Thymus (tissue), 11 donors: ENCODE data around the gene CLDN7. TPM values are rescaled to one million over a fixed set of nuclear protein-coding genes. Genes with fewer than 3 reads are reported as not detected.

Experiments
- DNase-seq, 9 donors: peaks; one replicate each; pipeline ENCODE4 v3.0.0-alpha.2; 2013; ENCODE audit warnings: low spot score in 9 of 9, low read depth in 6 of 9, missing footprints in 1 of 9
- H3K27ac ChIP-seq, 2 donors: one replicate each; pipeline ENCODE4 v1.5.1; 2013; ENCODE audit warnings: control low read depth in 1 of 2, low read depth in 1 of 2, low read length in 1 of 2, mild to moderate bottlenecking in 1 of 2, moderate library complexity in 1 of 2
- H3K27me3 ChIP-seq, 2 donors: one replicate each; pipeline ENCODE4 v1.5.1; 2013; ENCODE audit warnings: low read length in 1 of 2; ENCODE audit not compliant: control insufficient read depth in 2 of 2, insufficient read depth in 1 of 2
- H3K36me3 ChIP-seq, 2 donors: one replicate each; pipeline ENCODE4 v1.5.1; 2013; ENCODE audit warnings: low read length in 1 of 2, mild to moderate bottlenecking in 1 of 2, moderate library complexity in 1 of 2; ENCODE audit not compliant: control insufficient read depth in 2 of 2, insufficient read depth in 2 of 2
- H3K4me1 ChIP-seq, 2 donors: one replicate each; pipeline ENCODE4 v1.5.1; 2013; ENCODE audit warnings: low read length in 2 of 2; ENCODE audit not compliant: control insufficient read depth in 2 of 2, insufficient read depth in 2 of 2
- H3K4me3 ChIP-seq, 2 donors: one replicate each; pipeline ENCODE4 v1.5.1; 2013; ENCODE audit warnings: low read length in 2 of 2, control low read depth in 1 of 2, mild to moderate bottlenecking in 1 of 2
- H3K9me3 ChIP-seq, 2 donors: one replicate each; pipeline ENCODE4 v1.5.1; 2013; ENCODE audit warnings: low read length in 1 of 2, mild to moderate bottlenecking in 1 of 2; ENCODE audit not compliant: control insufficient read depth in 2 of 2, insufficient read depth in 1 of 2
- WGBS: extraction: QIAGEN DNeasy Blood & Tissue Kit; methylation state at CpG from one replicate; pipeline ENCODE4 v1.1.7; 2013; 5-methylcytosine and 5-hydroxymethylcytosine counted together
- polyA plus RNA-seq: library from polyadenylated mRNA; stranded (reverse); fragments of 200-250 nt; gene quantifications from one replicate; pipeline ENCODE4 v1.2.3, GENCODE V29; 2013
- total RNA-seq: library from RNA; stranded (reverse); fragments of 120-200 nt; gene quantifications from one replicate; pipeline ENCODE4 v1.2.4, GENCODE V29; 2013
- donor health status: healthy.

CLDN7 gene
- total and polyA plus RNA-seq, 2 donors = 6.3 to 34.9 TPM

DNA sequence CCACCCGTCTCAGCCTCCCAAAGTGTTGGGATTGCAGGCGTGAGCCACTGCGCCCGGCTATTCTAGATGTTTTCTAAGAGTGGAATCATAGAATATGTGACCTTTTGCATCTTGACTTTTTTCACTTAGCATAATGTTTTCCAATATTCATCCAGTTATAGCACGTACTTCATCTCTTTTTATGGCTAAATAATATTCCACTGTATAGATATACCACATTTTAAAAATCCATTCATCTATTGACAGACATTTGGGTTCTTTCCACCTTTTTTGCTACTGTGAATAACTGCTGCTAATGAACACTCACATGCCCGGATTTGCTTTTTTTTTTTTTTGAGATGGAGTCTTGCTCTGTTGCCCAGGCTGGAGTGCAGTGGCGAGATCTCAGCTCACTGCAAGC lies 41.9 kb upstream of the CLDN7 start:
- H3K9me3 ChIP-seq = no peaks in the 10 kb centered on the region
- no peak overlapping the region for H3K4me3 ChIP-seq
- no peaks in the 10 kb centered on the region for H3K27me3 ChIP-seq
- no peak overlapping the region for H3K27ac ChIP-seq
- H3K36me3 ChIP-seq = peaks cover 0 to under 1% of the 10 kb centered on the region in 2 donors
- no peak for DNase-seq
- H3K4me1 ChIP-seq = peaks cover 11 to 13% of the 10 kb centered on the region in 2 donors
- WGBS = 98% methylated on average over 7 of the region's 7 CpGs

DNA sequence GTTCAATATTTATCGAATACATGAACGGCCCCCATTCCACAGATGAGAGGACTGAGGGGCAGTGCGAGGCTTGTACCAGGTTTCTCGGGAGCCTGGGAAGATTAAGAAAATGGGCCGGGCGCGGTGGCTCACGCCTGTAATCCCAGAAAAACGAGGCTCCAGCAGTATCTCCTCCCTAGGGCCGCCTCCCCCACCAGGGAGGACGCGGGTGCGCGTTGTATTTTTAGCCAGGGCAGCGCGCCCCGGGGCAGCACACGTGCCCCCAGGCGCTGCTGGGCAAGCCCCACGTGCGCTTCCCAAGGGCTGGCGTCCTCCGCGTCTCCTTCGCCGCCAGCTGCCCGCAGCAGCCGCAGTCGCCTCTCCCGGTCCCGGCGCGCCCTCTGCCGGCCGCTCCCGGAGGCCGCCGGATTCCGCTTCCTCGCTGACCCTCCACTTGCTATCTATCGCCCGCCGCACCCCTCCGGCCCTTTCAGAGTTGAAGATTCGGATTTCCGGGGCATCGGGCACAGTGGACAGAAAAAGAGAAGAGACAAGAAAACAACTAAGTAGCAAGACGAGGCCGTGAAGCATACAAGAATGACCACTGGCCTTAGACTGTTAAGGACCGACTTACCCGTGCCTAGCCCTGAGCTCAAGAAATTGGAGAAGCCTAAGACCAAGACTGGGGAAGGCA lies 34.0 kb upstream of the CLDN7 start:
- no peaks in the 10 kb centered on the region for H3K36me3 ChIP-seq
- WGBS = 6% methylated on average over 51 of the region's 51 CpGs
- H3K4me1 ChIP-seq = peaks cover 24 to 38% of the 10 kb centered on the region in 2 donors
- H3K4me3 ChIP-seq = peak overlapping the region in 1 of 2 donors; percentile 5
- H3K27ac ChIP-seq = no peak overlapping the region
- H3K27me3 ChIP-seq = peaks cover 26 to 63% of the 10 kb centered on the region in 2 donors
- H3K9me3 ChIP-seq = no peaks in the 10 kb centered on the region
- peak in 3 of 9 donors; percentile 56 to 71 (median 63) for DNase-seq

DNA sequence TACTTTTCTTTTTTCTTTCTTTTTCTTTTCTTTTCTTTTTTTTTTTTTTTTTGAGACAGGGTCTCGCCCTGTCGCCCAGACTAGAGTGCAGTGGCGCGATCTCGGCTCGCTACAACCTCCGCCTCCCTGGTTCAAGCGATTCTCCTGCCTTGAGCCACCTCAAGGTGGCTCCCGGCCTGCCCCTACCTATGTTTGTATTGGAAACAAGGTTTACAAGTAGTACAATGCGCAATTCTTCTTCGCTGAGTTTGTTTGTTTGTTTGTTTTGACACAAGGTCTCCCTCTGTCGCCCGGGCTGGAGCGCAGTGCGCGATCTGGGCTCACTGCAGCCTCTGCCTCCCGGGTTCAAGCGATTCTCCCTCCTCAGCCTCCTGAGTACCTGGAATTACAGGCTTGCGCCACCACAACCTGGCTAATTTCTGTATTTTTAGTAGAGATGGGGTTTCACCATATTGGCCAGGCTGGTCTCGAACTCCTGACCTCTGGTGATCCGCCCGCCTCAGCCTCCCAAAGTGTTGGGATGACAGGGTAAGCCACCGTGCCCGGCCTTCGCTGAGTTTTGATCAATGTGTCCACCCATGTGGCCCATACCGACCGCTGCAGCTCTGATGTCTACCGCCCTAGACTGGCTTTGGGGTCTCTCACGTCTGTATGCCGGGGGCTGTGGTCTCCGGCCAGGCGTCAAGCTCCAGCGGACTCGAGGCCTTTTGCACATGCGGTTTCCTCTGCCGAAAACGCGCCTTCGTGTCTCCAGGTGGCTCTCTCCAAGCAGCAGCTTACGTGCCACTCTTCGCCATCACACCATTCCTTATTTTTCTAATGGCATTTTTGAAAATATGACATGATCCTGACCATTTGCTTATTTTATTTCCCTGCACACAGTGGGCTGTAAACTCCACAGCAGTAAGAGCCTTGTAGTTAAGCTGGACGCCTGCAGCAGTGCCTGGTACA lies 33.2 kb upstream of the CLDN7 start:
- DNase-seq = no peak
- Histone ChIP-seq H3K27me3 (peaks cover 29 to 71% of the 10 kb centered on the region in 2 donors), H3K4me1 (peaks cover 24 to 38% of the 10 kb centered on the region in 2 donors), H3K27ac (no peak overlapping the region), H3K4me3 (peak overlapping the region in 1 of 2 donors; percentile 38), H3K36me3 (no peaks in the 10 kb centered on the region), H3K9me3 (no peaks in the 10 kb centered on the region)
- 52% methylated on average over 42 of the region's 42 CpGs for WGBS

DNA sequence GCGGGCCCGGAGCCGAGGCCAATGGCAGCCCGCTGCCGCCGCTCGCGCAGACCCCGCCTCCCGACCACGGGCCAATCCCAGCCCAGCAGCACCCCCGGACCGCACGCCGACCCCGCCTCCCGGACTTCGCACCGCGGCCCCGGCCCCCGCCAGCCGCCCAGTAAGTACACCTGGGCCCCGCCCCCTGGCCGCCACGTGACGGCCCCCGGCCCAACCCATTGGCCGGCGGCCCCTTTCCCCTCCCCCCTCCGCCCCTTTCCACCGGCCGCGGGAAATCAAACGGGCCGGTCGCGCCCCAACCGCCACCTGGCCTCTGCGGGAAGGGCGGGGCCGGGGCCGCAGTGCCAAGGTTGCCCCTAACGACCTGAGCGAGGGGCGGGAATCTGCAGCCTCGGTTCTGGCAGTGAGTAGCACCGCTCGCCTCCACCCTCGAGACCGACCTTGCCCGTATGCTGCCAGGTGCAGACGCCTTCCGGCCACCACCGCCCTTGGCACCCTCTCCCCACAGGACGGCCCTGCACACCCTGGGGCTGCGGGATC lies 32.4 kb upstream of the CLDN7 start, which contains the start of gene YBX2:
Gene YBX2 (minus strand): TSS at position 26 of the 540 bp plus-strand sequence. CDS start 139 bp downstream, outside the sequence.
- Histone ChIP-seq H3K4me3 (peak within 1 kb of the TSS in 1 of 2 donors; percentile 38), H3K9me3 (no peaks in the 10 kb centered on the region), H3K27ac (no peak within 1 kb of the TSS), H3K4me1 (peaks cover 24 to 38% of the 10 kb centered on the region in 2 donors), H3K27me3 (peaks cover 29 to 80% of the 10 kb centered on the region in 2 donors), H3K36me3 (no peaks in the 10 kb centered on the region)
- peak in 4 of 9 donors; percentile 52 to 69 (median 67) for DNase-seq
- WGBS = under 1% methylated on average over 57 of the region's 57 CpGs

DNA sequence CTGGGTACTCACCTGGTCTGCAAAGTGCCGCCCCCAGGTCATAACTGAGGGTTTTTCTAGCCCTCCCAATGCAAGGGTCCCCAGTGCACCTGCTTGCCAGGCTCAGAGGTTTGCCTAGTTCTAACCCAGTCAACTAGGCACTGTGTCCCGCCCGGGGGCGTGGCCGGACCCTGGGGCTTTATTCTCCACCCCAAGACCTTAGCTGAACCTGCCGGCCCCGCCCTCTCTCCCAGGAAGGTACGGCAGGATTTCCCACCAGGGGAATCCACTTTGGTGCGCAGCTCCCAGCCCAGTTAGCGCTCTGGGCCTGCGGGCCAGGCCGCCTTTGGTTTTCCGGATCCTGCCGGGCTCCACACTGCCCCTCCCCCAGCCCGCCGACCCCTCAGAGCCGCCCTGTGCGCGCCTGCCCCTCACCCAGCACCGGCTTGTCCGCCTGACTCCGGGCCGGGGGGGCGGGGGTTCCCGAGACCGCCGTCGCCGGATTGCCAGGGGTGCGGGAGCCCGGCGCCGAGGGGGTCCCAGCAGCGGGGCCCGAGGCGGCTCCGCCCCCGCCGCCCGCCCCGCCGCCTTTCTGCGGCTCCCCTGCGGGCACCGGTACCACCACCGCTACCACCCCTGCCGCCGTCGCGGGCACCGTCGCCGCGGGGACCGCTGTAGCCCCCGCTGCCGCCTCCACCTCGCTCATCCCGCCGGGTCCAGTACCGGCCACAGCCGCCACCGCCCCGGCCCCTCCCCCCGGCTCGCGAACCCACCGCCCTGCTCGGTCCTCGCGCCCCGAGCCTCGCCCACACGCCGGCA lies 31.7 kb upstream of the CLDN7 start:
- DNase-seq = no peak
- H3K27ac ChIP-seq = no peak overlapping the region
- peak overlapping the region in 1 of 2 donors; percentile 38 for H3K4me3 ChIP-seq
- WGBS = 5% methylated on average over 75 of the region's 75 CpGs
- H3K9me3 ChIP-seq = no peaks in the 10 kb centered on the region
- peaks cover 24 to 38% of the 10 kb centered on the region in 2 donors for H3K4me1 ChIP-seq
- H3K36me3 ChIP-seq = no peaks in the 10 kb centered on the region
- peaks cover 29 to 86% of the 10 kb centered on the region in 2 donors for H3K27me3 ChIP-seq

DNA sequence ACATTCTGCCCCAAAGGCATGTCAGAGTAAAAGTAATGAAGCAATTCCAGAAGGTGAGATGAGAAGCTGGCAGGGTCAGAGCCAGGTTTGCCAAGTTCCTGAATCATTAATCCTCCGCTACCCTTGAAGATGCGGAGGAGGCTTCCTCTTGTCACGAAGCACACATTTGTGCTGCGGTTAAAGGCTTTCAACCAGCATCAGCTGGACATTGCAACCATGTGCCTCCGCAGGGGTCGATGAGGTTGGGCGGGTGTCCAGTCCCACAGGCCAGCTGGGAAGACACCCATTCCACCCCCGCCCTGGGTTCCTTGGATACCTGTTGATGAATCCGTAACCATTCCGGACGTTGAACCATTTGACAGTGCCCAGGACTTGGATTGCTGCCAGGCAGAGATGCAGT lies 30.9 kb upstream of the CLDN7 start:
- Histone ChIP-seq H3K4me3 (no peak overlapping the region), H3K4me1 (peaks cover 24 to 38% of the 10 kb centered on the region in 2 donors), H3K27ac (no peak overlapping the region), H3K9me3 (no peaks in the 10 kb centered on the region), H3K36me3 (no peaks in the 10 kb centered on the region), H3K27me3 (peaks cover 29 to 85% of the 10 kb centered on the region in 2 donors)
- no peak for DNase-seq
- WGBS = 94% methylated on average over 11 of the region's 11 CpGs

DNA sequence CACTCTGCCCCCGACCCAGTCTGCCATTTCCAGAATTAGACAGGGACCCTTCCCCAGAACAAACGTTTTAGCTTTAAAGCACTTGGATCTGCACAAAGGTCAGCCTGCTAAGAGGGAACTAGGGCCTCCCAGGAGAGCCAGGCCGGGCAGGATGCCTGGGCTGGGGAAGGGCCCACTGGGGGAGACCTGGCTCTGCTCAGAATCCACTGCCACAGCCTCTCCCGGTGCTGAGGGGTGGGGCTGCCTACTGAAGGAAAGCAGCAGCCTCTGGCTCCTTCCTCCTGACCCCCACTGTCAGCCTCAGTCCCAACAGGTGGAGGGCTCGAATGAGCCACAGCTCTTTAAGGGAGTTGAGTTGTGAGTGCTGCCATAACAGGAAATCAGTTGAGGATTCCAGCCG lies 30.5 kb upstream of the CLDN7 start:
- Histone ChIP-seq H3K27me3 (peaks cover 29 to 87% of the 10 kb centered on the region in 2 donors), H3K4me3 (no peak overlapping the region), H3K36me3 (no peaks in the 10 kb centered on the region), H3K27ac (no peak overlapping the region), H3K4me1 (peaks cover 24 to 38% of the 10 kb centered on the region in 2 donors), H3K9me3 (no peaks in the 10 kb centered on the region)
- DNase-seq = no peak
- WGBS = 46% methylated on average over 6 of the region's 6 CpGs

DNA sequence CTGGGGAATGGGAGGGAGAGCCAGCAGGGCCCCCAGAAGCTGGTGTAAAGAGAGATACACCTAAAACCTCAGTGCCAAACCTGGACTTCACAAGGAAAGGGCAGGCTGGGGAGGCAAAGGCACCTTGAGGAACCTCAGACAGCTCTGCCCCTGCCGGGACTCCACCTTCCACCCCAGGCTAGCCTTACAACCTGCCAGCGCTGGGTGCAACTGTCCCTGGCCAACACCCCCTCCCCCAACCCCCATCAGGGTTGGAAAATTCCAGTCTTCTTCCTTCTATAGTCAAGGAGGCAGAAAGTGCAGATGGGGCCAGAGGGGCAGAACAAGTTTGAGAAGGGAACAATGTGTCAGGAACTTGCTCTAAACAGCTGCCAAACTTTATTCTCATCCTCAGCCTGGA lies 29.9 kb upstream of the CLDN7 start:
- WGBS = 95% methylated on average over 2 of the region's 2 CpGs
- DNase-seq = no peak
- Histone ChIP-seq H3K36me3 (no peaks in the 10 kb centered on the region), H3K4me1 (peaks cover 24 to 38% of the 10 kb centered on the region in 2 donors), H3K9me3 (no peaks in the 10 kb centered on the region), H3K27ac (no peak overlapping the region), H3K27me3 (peaks cover 29 to 90% of the 10 kb centered on the region in 2 donors), H3K4me3 (no peak overlapping the region)
